Neural progenitor cell (in vitro differentiated cells): ENCODE measurements around the gene IQCF6. TPM values are rescaled to one million over a fixed set of nuclear protein-coding genes. Genes with fewer than 3 reads are reported as not detected.
A peak's percentile ranks its signal among the peaks of the same experiment; 100 is the strongest.

Experiments
- DNase-seq: peaks from one replicate; pipeline ENCODE4 v3.0.0-alpha.2; 2016; ENCODE audit warnings: low spot score
- H2AFZ ChIP-seq: fragments of 200-600 bp; sonication (generic); replicated peaks from 2 replicates; pipeline ENCODE4 v1.6.1; 2016; ENCODE audit warnings: antibody characterized with exemption
- H3F3A ChIP-seq: fragments of 200-600 bp; sonication (generic); 2 replicates; pipeline ENCODE4 v1.6.1; 2016; ENCODE audit warnings: antibody characterized with exemption, low read depth
- H3K27ac ChIP-seq: fragments of 200-600 bp; sonication (generic); 2 replicates; pipeline ENCODE4 v1.5.1; 2016; ENCODE audit warnings: mild to moderate bottlenecking
- H3K27me3 ChIP-seq: fragments of 200-600 bp; sonication (generic); 2 replicates; pipeline ENCODE4 v1.6.1; 2016; ENCODE audit warnings: mild to moderate bottlenecking, moderate library complexity
- H3K36me3 ChIP-seq: fragments of 200-600 bp; sonication (generic); 2 replicates; pipeline ENCODE4 v1.5.1; 2016
- H3K4me1 ChIP-seq: fragments of 200-600 bp; sonication (generic); 2 replicates; pipeline ENCODE4 v1.6.1; 2016; ENCODE audit warnings: mixed run types
- H3K4me2 ChIP-seq: fragments of 200-600 bp; sonication (generic); 2 replicates; pipeline ENCODE4 v1.6.1; 2016
- H3K4me3 ChIP-seq: fragments of 200-600 bp; sonication (generic); 2 replicates; pipeline ENCODE4 v1.5.1; 2016
- H3K79me2 ChIP-seq: fragments of 200-600 bp; sonication (generic); 2 replicates; pipeline ENCODE4 v1.6.1; 2016; ENCODE audit warnings: low read depth
- H3K9ac ChIP-seq: fragments of 200-600 bp; sonication (generic); 2 replicates; pipeline ENCODE4 v1.6.1; 2016
- H3K9me3 ChIP-seq: fragments of 200-600 bp; sonication (generic); 2 replicates; pipeline ENCODE4 v1.5.1; 2016; ENCODE audit warnings: low read depth
- H4K20me1 ChIP-seq: fragments of 200-600 bp; sonication (generic); 2 replicates; pipeline ENCODE4 v1.6.1; 2016; ENCODE audit warnings: low read depth
- H3K27ac Mint-ChIP-seq: 3 replicates; pipeline ENCODE4 v1.8.0; 2021; ENCODE audit warnings: mixed read lengths
- H3K27me3 Mint-ChIP-seq: 2 replicates; pipeline ENCODE4 v1.8.0; 2022; ENCODE audit warnings: low read depth, mild to moderate bottlenecking, inconsistent platforms, moderate library complexity, mixed read lengths; ENCODE audit not compliant: insufficient read depth
- H3K36me3 Mint-ChIP-seq: 3 replicates; pipeline ENCODE4 v1.8.0; 2021; ENCODE audit warnings: mixed read lengths
- H3K4me1 Mint-ChIP-seq: 3 replicates; pipeline ENCODE4 v1.8.0; 2021; ENCODE audit warnings: mixed read lengths
- H3K4me3 Mint-ChIP-seq: 3 replicates; pipeline ENCODE4 v1.8.0; 2021; ENCODE audit warnings: mild to moderate bottlenecking, moderate library complexity, mixed read lengths
- H3K9me3 Mint-ChIP-seq: 3 replicates; pipeline ENCODE4 v1.8.0; 2020; ENCODE audit warnings: mixed read lengths
- EZH2 ChIP-seq: fragments of 200-600 bp; sonication (generic); IDR thresholded peaks from 2 replicates; pipeline ENCODE4 v1.6.1; 2017; ENCODE audit warnings: antibody characterized with exemption, mild to moderate bottlenecking, moderate library complexity
- EZH2phosphoT487 ChIP-seq: fragments of 200-600 bp; sonication (generic); IDR thresholded peaks from 2 replicates; pipeline ENCODE4 v1.6.1; 2017; ENCODE audit warnings: antibody characterized with exemption
- total RNA-seq: library from RNA; depleted of rRNA; stranded (reverse); fragments of >200 nt; gene quantifications from 2 replicates; pipeline ENCODE4 v1.2.3, GENCODE V29; 2015; ENCODE audit warnings: low replicate concordance
- TF ChIP-seq, protein P1 (sequence below): fragments of 200-600 bp; sonication (generic); IDR thresholded peaks from 2 replicates; pipeline ENCODE4 v1.5.1; 2017; ENCODE audit warnings: antibody characterized with exemption, mild to moderate bottlenecking

Gene IQCF6
- total RNA-seq, result not detected in 2 replicates

DNA sequence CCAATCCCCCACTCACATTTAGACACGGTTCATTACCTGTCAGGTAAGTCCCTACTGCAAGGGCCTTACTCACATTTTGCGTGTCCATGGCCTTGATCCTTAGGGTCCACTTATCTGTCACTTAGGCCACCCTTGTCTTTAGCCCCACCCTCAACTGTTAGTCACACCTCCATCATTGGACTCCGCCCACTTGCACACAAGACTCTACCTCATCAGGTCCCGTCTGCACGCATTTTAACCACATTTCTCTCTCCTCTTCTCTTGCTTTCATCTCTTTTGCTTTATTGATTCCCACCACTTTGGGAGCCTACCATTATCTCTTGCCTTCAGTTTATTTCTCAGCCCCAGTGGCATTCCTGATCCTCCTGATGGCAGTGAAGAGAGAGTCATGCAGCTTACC is at the start of gene IQCF6:
Gene IQCF6, minus strand, starts transcription at position 101 of the 400 bp plus-strand sequence. Its CDS starts 13 bp downstream, at position 88.
- Histone ChIP-seq H2AFZ (no peak within 1 kb of the TSS), H3K36me3 (no peaks in the 10 kb centered on the region)
- H3K27me3 Mint-ChIP-seq, result peaks cover 14% of the 10 kb centered on the region

DNA sequence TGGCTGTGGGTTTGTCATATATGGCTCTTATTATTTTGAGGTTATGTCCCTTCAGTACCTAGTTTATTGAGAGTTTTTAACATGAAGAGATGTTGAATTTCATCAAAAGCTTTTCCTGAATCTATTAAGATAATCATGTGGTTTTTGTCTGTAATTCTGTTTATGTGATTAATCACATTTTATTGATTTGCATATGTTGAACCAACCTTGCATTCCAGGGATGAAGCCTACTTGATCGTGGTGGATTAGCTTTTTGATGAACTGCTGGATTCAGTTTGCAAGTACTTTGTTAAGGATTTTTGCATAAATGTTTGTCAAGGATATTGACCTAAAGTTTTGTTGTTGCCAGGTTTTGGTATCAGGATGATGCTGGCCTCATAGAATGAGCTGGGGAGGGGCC is 49.3 kb upstream of the IQCF6 start:
- Mint-ChIP-seq H3K4me3 (no peak overlapping the region), H3K4me1 (no peaks in the 10 kb centered on the region), H3K36me3 (no peaks in the 10 kb centered on the region), H3K27me3 (peaks cover 10% of the 10 kb centered on the region), H3K27ac (no peak overlapping the region), H3K9me3 (peaks cover 12% of the 10 kb centered on the region)
- no peak for TF ChIP-seq EZH2phosphoT487
- TF ChIP-seq EZH2, result no peak
- TF ChIP-seq, protein P1, sequence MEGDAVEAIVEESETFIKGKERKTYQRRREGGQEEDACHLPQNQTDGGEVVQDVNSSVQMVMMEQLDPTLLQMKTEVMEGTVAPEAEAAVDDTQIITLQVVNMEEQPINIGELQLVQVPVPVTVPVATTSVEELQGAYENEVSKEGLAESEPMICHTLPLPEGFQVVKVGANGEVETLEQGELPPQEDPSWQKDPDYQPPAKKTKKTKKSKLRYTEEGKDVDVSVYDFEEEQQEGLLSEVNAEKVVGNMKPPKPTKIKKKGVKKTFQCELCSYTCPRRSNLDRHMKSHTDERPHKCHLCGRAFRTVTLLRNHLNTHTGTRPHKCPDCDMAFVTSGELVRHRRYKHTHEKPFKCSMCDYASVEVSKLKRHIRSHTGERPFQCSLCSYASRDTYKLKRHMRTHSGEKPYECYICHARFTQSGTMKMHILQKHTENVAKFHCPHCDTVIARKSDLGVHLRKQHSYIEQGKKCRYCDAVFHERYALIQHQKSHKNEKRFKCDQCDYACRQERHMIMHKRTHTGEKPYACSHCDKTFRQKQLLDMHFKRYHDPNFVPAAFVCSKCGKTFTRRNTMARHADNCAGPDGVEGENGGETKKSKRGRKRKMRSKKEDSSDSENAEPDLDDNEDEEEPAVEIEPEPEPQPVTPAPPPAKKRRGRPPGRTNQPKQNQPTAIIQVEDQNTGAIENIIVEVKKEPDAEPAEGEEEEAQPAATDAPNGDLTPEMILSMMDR, result no peak
- Histone ChIP-seq H3K4me1 (no peaks in the 10 kb centered on the region), H3K9me3 (no peaks in the 10 kb centered on the region), H3K79me2 (no peaks in the 10 kb centered on the region), H3K4me3 (no peak overlapping the region), H3K27me3 (no peaks in the 10 kb centered on the region), H3K36me3 (no peaks in the 10 kb centered on the region), H2AFZ (no peak overlapping the region), H4K20me1 (no peaks in the 10 kb centered on the region), H3K4me2 (no peak overlapping the region), H3K9ac (no peak overlapping the region), H3K27ac (no peak overlapping the region), H3F3A (no peaks in the 10 kb centered on the region)
- DNase-seq, result no peak

More for the DNA sequence above, at the start of gene IQCF6:
- no peak within 1 kb of the TSS for H3K4me2 ChIP-seq
- H3F3A ChIP-seq, result no peaks in the 10 kb centered on the region
- no peaks in the 10 kb centered on the region for H3K4me1 Mint-ChIP-seq
- H3K27ac ChIP-seq, result no peak within 1 kb of the TSS
- H3K4me1 ChIP-seq, result no peaks in the 10 kb centered on the region
- H3K4me3 Mint-ChIP-seq, result no peak within 1 kb of the TSS
- TF ChIP-seq EZH2phosphoT487 (no peak), EZH2 (no peak)
- TF ChIP-seq, protein P1, result no peak
- H3K79me2 ChIP-seq, result no peaks in the 10 kb centered on the region
- no peaks in the 10 kb centered on the region for H3K9me3 ChIP-seq
- H3K27me3 ChIP-seq, result no peaks in the 10 kb centered on the region
- H3K36me3 Mint-ChIP-seq, result no peaks in the 10 kb centered on the region
- no peaks in the 10 kb centered on the region for H4K20me1 ChIP-seq
- DNase-seq, result no peak
- H3K9me3 Mint-ChIP-seq, result peaks cover 3% of the 10 kb centered on the region
- H3K4me3 ChIP-seq, result no peak within 1 kb of the TSS
- H3K27ac Mint-ChIP-seq, result no peak within 1 kb of the TSS
- no peak within 1 kb of the TSS for H3K9ac ChIP-seq

DNA sequence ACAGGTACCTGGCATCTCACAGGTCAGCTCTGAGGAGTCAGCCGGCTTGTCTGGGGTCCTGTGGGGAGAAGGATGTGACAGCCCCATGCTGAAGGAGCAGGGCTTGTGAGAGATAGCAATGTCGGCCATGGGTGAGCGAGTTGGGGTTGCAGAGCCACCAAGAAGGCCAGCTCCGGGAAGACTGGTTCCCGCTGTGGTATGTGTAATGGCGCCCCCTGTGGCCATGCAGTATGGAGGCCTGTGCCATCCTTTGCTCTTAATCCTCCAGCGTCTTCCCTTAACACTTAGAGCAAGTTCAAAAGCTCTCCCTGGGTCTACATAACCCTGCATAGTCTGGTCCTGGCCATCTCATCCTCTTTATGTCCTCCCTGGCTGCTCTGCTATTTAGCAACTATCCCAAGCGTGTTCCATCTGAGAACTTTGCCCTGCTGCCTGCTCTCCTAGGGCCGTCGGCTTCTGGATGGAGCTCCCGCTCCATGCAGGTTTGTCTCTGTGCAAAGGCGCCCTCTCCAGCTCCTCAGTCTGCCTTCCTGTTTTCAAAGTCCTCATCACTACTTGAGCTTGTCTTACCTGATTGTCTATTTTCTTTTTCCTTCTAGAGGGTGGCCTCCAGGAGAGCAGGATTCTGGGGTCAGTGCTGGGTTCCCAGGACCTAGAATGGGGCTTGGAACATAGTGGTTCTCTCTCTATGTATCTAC is 40.8 kb upstream of the IQCF6 start:
- no peak overlapping the region for H3K27ac Mint-ChIP-seq
- peaks cover 12% of the 10 kb centered on the region for H3K27me3 Mint-ChIP-seq
- Histone ChIP-seq H3K4me3 (no peak overlapping the region), H3K27ac (no peak overlapping the region), H3K4me1 (no peaks in the 10 kb centered on the region), H3K27me3 (no peaks in the 10 kb centered on the region), H2AFZ (peak overlapping the region; percentile 70), H4K20me1 (no peaks in the 10 kb centered on the region), H3K36me3 (no peaks in the 10 kb centered on the region), H3K9me3 (no peaks in the 10 kb centered on the region), H3F3A (no peaks in the 10 kb centered on the region), H3K4me2 (no peak overlapping the region), H3K9ac (no peak overlapping the region), H3K79me2 (no peaks in the 10 kb centered on the region)
- H3K4me3 Mint-ChIP-seq, result no peak overlapping the region
- no peaks in the 10 kb centered on the region for H3K4me1 Mint-ChIP-seq
- no peaks in the 10 kb centered on the region for H3K36me3 Mint-ChIP-seq
- H3K9me3 Mint-ChIP-seq, result peaks cover 5% of the 10 kb centered on the region
- TF ChIP-seq, protein P1, result peak; percentile 73
- TF ChIP-seq EZH2, result no peak
- DNase-seq, result peak; percentile 74
